LoVo (cell line): ENCODE data around the gene YY1.
"Not testable (repeated sequence)": the region's sequence is repeated elsewhere in the genome, so short reads cannot be mapped to it uniquely, and the experiment has no call there.

Source experiments
- DNase-seq: peaks from one replicate; pipeline ENCODE4 v3.0.0-alpha.2; 2016; ENCODE audit warnings: low spot score

Gene YY1

GRCh38 chr14:100243020-100243419 lies 4.1 kb downstream of the YY1 start:
- no peak for DNase-seq

- DNase-seq: peak; percentile 50
Measured at GRCh38 chr14:100246809-100247428, 8.0 kb downstream of the YY1 start.

DNA sequence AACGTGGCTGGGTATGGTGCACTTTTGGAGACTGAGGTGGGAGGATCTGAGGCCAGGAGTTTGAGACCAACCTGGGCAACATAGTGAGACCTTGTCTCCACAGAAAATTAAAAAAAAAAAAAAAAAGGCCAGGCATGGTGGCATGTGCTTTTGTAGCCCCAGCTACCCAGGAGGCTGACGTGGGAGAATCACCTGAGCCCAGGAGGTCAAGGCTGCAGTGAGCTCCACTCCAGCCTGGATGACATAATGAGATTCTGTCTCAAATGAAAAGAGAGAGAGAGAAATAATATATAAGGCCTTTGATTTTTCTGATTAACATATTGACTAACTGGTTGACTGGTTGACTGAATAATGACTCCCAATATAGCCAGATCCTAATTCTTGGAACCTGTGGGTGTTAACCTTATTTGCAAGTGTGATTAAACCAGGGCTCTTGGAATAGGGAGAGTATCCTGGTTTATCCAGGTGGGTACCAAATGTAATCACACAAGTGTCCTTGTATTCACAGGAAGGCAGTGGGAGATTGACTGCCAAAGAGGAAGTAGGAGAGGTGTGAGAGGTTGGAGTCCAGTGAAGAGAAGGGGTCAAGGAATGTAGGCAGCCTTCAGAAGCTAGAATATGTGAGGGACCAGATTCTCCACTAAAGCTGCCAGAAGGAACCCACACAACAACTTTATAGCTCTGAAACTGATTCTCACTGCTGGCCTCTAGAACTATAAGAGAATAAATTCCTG lies 12.0 kb downstream of the YY1 start:
- no peak for DNase-seq

DNA sequence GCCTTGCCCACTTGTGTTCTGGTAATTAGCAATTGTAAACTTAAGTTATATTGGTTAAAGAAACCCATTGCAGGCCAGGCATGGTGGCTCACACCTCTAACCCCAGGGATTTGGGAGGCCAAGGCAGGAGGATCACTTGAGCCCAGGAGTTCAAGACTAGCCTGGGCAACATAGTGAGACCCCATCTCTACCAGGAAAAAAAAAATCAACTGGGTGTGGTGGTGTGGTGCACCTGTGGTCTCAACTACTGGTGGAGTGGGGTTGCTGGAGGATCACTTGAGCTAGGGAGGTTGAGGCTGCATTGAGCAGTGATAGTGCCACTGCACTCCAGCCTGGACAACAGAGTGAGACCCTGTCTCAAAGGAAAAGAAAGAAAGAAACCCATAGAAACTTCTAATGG lies 13.7 kb downstream of the YY1 start:
- no peak for DNase-seq

- no peak for DNase-seq
Measured at GRCh38 chr14:100256339-100256895, 17.5 kb downstream of the YY1 start.

DNA sequence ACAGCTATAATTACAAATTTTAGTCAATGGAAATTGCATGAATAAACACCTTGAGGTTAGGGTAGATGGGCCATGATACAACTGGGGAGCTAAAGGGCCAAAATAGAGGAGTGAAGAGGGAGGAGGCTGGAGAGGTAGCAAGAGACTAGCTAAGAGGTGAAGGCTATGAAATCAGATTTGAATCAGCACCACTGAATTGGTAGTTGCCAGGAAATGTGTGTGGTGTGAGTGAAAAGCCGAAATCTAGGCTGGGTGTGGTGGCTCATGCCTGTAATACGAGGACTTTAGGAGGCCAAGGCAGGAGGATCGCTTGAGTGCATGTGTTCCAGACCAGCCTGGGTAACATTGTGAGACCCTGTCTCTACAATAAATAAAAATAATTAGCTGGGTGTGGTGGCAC lies 22.7 kb downstream of the YY1 start:
- DNase-seq: no peak

- DNase-seq: no peak
Measured at GRCh38 chr14:100262545-100262944, 23.6 kb downstream of the YY1 start.

- DNase-seq: no peak
Measured at GRCh38 chr14:100263141-100263540, 24.2 kb downstream of the YY1 start.

- DNase-seq: no peak
Measured at GRCh38 chr14:100267990-100268389, 29.0 kb downstream of the YY1 start.

DNA sequence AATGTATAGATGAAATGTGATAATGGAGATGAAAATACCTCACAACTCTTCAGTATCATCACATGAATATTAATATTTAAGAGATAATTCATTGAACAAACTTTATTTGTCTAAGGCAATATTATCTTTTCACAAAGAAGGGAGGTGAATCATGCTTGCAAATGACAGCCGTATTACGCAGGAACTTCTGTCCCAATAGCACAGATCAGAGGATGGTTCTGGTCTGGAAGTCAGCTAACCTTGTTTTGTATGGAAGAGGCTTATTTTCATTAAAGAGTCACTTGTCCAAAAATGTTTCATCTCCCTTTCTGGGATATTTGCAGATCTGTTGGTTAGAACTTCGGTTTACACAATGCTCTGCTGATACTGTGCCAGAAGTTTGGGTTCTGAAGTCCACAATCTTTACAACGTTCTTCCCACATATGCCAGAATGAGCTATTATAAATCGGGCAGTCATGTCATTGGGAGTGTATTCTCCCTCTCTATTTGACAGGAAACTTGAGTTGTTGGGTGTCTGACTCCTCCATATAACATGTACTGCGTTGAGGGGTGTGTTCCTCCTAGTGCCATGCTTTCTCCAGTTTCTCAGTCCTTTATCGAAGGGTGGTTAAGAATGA lies 29.8 kb downstream of the YY1 start:
- no peak for DNase-seq

DNA sequence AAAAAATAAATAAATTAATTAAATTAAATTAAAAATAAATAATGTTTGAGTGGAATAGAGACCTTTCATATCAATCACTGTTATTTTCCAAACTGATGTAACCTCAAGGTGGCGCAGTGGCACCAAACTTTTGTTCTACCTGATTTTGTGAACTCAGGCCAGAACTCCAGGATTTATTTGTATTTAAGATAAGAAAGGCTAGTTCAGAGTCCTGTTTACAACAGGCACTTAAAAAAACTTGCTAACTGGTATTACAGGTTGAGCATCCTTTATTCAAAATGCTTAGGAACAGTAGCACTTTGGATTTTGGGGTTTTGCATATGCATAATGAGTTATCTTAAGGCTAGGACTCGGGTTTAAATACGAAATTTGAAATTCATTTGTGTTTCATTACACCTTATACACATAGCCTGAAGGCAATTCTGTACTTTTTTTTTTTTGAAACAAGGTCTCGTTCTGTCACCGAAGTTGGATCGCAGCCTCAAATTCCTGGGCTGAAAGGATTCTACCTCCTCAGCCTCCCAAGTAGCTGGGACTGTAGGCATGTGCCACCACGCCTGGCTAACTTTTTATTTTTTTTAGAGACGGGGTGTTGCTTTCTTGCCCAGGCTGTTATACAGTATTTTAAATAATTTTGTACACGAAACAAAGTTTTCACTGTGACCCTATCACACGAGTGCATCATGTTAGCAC lies 32.4 kb downstream of the YY1 start:
- DNase-seq: peak; percentile 16

- DNase-seq: no peak
Measured at GRCh38 chr14:100274250-100274649, 35.3 kb downstream of the YY1 start.

- DNase-seq: no peak
Measured at GRCh38 chr14:100275214-100275613, 36.3 kb downstream of the YY1 start.

DNA sequence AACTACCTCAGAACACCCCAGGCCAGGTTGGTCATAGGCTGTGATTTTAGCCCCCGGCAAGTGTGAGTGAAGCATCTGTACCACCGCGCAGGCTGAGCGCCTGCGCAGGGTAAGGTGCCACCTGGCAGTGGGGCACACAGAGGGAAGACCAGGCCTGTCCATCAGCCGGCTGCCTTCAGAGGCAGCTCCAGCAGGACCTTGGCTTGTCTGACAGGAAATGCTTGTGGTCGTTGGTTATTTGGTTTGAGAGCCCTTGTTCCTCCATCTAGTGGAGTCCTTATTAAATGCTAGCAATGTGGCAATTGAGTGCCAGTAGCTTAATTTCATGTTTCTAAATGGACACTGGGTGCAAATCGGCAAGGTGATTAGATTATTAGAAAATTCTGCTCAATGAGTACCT lies 39.8 kb downstream of the YY1 start:
- DNase-seq: no peak

- DNase-seq: no peak
Measured at GRCh38 chr14:100279133-100279532, 40.2 kb downstream of the YY1 start.

GRCh38 chr14:100279563-100279962 lies 40.6 kb downstream of the YY1 start:
- DNase-seq: no peak

GRCh38 chr14:100281286-100282082 lies 42.5 kb downstream of the YY1 start:
- no peak for DNase-seq

DNA sequence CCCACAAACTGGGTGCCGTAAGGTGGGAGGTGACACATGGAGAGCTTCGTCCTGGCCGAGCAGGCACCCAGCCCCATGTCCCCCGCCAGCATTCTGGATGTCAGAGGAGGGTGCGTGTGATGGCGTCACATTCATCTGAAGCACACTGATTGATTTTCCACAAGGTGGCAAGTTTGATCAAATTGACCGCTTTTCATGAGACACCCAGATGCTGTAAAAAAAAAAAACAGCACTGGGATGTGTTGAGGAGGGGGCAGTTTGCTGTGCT lies 43.1 kb downstream of the YY1 start:
- DNase-seq: no peak

- DNase-seq: no peak
Measured at GRCh38 chr14:100282766-100283419, 43.9 kb downstream of the YY1 start.

DNA sequence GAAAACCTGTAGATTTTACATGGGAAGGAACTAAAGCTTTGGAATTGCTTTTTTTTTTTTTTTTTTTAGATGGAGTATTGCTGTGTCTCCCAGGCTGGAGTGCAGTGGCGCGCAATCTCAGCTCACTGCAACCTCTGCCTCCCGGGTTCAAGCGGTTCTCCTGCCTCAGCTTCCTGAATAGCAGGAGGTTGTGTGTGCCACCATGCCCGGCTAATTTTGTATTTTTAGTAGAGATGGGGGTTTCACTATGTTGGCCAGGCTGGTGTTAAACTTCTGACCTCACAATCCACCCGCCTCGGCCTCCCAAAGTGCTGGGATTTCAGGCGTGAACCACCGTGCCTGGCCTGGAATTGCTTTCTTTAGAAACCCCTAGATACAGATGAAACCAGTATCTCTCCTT lies 44.5 kb downstream of the YY1 start:
- not testable (repeated sequence) for DNase-seq
